GM18507 (cell line): Measurements from ENCODE around the gene EVI5.

Source experiments
- DNase-seq: peaks from one replicate; pipeline ENCODE4 v3.0.0; 2011; ENCODE audit warnings: low read depth; ENCODE audit not compliant: insufficient read length; ENCODE audit errors: extremely low spot score
- FAIRE-seq: peaks from 2 replicates; lab custom pipeline; 2011; peaks lifted over from hg19 to GRCh38; lab: Jason Lieb, UNC

Gene EVI5

DNA sequence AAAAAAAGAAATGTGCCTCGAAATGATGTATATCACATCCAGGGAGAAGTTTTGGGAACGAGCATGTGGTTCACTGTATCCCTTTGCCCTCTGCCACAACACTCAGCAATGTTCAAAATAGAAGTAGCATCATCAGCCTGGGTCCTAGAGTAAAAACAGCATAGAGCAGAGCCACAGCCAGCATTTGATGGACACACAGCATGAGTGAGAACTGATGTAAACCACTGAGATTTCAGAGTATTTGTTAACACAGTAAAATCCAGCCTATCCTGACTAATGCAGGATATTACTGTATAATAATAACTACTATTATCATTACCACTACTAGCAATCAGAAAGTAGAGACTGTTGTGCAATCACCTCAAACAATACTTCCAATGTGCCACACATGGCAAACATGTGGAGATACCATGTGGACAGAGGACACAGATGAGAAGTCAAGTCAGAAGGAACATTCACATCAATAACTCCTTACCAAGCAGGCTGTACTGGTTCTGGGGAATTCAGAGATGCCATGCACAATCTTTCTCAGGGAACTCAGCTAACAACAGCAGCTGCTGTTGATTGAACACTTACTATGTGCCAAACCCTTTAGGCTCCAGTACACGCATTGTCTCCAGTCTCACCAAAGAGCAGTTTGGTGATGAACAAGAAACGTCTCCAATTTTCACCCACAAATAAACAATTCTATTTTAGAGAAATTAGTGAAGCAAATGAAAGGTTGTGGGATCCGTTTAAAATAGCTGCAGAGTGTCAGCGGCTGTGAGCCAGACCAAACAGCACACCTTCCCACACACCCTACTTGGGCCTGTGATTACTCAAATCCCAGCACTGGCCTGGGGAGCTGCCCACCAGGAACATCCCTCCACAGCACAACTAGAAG is 281.6 kb downstream of the EVI5 start:
- DNase-seq, result no peak
- FAIRE-seq, result peak; percentile 39

DNA sequence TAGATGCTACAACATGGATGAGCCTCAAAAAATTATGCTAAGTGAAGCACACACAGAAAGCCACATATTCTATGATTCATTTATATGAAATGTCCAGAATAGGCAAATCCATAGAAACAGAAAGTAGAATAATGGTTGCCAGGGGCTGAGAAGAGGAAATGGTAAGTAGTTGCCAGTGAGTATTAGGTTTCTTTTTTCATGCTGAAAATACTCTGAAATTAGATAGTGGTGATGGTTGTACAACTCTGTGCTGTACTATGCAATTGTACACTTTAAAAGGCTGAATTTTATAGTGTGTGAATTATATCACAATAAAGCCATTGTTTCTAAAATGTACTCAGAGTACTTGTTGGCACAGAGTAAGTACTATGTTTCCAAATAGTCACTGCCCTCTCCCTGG is 282.7 kb downstream of the EVI5 start:
- DNase-seq (no peak), FAIRE-seq (peak; percentile 76)

DNA sequence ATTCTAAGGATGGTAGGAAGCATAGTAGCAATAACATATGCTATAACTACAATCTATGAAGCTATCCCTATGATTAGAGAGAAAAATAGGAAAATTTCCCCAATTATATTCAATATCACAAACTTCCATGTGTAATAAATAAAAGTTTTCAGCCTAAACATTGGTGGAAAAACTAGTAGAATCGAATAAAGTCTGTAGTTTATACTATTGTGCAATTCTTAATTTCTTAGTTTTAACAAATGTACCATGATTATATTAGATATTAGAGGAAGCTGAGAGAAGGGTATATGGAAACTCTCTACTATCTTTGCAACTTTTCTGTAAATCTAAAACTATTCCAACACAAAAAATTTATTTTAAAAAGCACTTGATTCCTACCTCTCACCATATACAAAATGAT is 284.4 kb downstream of the EVI5 start:
- DNase-seq (no peak), FAIRE-seq (no peak)

DNA sequence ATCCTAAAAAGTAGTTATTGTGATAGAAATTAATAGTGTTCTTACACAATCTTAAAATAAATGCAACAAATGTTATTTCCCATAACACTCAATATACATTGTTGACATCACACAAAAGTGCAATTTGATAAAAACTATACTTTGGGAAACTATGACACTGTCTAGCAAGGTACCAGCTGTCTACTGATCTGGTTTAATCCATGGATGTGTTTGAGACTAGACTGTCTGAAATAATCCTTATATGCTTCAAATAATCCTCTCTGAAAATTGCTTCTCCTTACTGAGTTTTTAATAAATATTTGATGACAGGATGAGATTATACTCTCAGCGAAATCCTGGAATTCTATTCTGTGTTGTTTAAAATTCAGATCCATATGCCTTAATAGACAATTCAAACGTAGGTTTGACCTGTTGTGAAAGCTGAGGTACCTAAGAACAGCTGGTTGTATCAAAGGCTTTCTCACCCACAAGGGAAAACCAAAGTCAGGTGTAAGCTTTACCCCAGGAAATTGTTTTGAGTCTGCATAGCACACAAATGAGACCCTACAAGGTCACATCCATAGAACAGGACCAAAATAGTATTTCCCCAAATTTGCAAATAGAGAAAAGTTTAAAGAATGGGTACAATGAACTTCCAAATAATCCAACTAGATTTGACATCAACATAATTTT is 289.4 kb downstream of the EVI5 start:
- DNase-seq (no peak), FAIRE-seq (no peak)

DNA sequence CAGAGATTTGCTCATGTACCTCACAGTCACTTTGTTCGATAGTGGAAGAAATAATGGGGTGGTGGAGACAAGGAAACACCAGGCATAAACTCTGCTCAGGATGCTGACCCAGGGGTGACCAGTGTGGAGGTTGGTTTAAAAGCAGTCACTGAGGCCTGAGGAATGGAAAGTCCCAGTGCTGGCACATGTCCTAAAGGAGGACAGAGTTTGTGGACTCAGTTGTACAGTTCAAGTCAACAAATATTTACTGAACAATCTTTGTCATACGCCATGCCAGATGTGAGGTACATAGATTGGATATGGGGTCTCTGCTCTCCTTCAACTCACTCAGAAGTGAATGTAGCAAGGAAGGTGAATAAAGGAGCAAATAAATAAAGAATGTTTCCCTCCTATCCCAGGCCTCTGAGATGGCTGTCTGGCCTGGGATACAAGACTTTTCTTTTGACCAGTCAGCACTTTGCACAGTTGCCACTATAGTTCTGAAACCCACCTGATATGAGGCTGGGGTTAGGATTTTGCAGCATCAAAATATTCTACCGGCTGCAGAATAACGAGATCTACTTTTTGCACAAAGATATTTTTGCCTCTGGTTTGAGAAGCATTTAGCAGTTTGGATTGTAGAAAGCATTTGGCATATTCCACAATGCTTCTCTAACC is 290.3 kb downstream of the EVI5 start:
- DNase-seq (no peak), FAIRE-seq (no peak)

DNA sequence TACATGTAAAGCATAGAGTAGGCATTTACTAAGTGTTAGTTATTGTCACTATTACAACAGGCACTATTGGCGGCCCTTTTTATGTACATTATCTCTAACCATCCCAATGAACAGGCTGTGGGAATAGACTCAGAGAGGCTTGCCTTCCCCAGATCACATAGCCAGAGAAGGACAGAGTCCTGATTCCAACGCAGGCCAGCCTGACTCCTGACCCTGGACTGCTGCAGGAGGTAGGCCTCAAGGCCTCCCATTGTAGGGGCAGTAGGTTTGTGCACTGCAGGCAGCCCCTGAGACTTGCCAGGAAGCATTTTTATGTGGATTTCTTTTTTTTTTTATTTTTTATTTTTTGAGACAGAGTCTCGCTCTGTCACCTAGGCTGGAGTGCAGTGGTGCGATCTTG is 291.8 kb downstream of the EVI5 start:
- FAIRE-seq (no peak), DNase-seq (no peak)

DNA sequence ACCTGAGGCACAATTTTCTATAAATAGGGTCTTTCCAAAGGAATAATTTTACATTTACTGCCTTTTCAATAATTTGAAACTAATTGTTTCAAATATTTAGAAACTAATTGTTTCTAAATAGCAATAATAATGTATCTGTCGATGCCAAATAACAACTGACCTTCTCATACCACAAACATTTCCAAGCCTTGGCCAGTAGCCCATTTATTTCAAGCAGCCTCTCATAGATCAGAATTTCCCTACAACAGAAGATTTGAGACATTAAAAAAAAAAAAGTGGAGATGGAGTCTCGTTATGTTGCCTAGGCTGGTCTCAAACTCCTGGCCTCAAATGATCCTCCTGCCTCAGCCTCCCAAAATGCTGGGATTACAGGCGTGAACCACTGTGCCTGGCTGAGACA is 296.1 kb downstream of the EVI5 start:
- no peak for FAIRE-seq
- no peak for DNase-seq

DNA sequence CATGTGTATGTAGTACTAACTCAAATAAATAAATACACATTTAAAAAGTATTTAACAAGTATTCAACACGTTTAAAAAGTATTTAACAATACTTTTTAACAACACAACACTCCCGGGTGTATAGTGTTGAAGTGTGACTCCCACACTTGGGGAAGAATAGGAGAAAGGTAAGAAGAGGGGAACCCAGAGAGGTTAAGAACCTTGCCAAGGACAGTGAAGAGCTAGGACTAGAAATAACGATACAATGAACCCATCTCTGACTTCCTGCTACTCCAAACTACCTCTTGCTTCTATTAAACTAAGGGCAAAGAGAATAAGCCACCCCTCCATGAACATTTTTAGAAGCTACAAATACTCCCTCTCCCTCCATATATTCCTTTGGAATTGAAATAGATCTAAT is 296.5 kb downstream of the EVI5 start:
- DNase-seq (no peak), FAIRE-seq (no peak)

DNA sequence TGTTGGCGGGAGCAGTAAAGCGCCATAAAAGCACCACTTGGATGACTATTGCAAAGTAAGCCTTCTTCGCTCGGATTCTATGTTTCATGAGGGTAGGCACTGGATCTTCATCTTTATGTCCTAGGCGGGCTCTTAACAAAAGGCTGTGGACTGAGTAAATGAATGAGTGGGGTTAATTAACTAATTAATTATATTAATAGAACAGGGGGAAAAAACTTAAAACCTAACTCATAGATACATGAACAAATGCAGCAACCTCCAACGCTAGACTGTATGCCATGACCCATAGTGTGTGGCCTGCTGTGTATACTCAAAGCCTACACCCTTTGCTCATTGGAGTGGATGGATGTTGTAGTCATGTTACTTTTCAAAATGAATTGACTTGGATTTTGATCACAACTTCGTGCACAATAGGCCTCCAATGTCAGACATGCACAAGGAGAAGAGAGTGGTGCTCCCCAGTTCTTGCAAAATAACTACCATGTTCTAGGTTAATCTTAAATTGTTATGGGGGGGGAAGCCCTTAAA is 297.8 kb downstream of the EVI5 start:
- DNase-seq (no peak), FAIRE-seq (peak; percentile 56)

DNA sequence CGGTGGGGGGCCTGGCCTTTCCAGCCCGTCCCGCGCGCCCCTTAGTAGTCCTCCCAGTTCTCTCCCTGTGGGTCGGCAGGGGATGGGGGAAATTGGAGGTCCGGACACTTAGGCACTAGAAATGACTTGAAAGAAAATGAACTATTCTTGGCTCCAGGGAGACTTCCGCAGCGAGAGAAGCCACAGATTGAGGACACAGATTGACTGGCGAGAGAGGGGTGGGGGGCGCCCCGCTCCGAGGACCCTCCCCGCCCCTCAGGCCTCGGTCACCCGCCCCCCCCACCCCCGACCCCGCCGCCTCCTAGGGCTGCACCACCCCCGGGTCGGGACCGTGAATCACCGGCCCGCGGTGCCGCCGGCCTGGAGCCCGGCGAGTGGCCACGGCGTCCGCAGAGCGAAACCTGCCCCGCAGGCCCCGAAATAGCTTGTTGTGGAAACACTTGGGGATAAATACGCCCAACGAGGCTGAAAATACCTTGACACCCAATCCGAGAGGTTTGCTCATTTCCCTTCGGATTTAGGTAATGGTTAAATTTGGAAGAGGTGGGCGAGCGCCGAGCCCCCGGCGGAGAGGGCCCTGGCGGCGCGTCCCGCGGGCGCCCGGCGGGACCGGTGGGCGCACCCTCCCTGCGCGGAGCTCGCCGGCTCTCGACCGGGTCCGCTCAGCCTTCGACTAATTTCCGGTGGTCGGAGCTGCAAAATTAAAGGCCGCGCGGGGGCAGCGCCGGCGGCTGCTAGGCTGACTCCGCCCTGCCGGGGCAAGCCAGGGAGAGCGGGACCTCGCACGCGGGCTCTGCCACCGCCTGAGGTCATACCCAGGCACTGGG is 298.4 kb downstream of the EVI5 start, which contains the start of gene GFI1:
GFI1 (minus strand) TSS at position 675 of the 827 bp plus-strand sequence. CDS start 3,438 bp downstream, outside the sequence.
- DNase-seq (no peak), FAIRE-seq (peak; percentile 83)

DNA sequence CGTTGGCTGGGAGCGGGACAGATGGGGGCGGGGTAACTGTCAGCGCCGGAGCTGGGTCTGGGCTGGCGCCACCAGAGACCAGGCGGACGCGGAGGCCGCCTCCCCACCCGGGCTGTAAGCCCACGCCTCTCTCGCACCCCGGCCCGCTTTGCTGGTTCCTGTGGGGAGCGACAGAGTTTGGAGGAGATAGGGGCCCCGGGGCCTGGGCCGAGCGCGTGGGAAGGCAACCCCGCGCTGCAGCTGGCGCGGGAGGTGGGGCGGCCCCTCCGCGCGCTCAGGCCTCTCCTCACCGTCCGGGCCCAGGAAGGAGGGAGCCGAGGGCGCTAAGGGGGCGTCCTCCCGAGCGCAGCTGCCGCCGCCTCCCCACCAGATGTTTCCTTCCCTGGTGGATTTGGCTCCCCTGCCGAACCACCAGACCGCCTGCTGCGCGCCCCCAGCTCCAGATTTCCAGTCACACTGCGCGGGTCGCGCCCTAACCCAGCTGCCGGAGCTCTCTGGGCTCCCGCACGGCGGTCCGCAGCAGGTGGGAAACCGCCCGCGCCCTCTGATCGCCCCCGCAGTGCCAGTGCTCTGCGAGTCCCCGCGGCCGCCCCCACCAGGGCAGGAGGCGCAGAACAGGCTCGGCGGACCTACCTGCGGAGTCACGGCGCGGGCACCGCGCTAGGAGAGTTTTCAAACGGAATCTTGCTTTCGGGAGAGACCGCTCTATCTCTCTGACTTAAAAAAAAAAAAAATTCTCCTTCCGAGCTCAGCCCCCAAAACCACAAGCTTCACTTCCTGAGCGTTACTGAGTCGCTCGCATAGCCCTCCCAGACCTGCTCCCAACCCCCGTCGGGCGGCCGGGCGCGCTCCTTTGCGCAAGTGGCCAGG is 299.3 kb downstream of the EVI5 start:
- DNase-seq (peak; percentile 51), FAIRE-seq (peak; percentile 84)

DNA sequence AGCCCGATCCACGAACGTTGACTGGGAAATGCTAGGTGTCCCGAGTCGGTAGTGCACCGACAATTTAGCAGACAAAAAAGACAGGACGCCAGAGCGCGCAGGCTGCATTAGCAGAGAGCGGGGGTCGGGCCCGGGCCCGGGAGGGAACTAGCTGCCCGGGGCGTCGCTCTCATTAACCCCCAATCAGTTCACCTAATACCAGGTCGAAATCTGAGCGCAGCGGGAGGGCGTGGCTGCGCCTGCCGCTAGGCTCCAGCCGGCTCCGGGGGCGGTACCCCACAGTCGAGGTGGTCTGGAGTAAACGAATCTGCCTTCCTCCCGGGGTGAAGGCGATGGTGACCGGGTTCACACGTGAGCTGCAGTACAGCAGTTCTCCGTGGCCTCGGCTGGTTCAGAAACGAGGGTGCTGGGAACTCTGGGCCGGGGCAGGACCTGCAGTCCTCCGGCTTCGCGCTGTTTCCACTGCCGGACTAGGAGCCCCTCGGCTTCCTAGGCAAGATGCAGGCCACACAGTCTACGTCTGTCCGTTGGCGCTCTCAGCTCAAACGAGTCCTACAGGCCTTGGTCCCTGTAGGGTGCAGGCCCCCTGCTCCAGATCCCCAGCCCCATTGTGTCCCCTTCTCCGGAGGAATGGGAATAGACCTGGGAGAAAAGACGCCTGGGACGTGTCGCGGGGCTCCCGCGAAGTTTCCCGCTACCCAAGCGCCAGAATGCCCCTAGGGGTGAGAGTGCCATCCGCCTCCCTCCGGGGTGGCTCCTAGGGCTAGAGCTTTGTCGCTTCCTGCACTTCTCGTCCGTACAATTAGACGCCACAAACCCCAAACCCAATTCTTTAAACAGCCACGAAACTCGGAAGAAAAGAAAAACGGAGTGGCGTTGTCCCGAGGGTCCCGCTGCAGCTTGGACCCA is 300.2 kb downstream of the EVI5 start:
- no peak for DNase-seq
- peak; percentile 83 for FAIRE-seq

DNA sequence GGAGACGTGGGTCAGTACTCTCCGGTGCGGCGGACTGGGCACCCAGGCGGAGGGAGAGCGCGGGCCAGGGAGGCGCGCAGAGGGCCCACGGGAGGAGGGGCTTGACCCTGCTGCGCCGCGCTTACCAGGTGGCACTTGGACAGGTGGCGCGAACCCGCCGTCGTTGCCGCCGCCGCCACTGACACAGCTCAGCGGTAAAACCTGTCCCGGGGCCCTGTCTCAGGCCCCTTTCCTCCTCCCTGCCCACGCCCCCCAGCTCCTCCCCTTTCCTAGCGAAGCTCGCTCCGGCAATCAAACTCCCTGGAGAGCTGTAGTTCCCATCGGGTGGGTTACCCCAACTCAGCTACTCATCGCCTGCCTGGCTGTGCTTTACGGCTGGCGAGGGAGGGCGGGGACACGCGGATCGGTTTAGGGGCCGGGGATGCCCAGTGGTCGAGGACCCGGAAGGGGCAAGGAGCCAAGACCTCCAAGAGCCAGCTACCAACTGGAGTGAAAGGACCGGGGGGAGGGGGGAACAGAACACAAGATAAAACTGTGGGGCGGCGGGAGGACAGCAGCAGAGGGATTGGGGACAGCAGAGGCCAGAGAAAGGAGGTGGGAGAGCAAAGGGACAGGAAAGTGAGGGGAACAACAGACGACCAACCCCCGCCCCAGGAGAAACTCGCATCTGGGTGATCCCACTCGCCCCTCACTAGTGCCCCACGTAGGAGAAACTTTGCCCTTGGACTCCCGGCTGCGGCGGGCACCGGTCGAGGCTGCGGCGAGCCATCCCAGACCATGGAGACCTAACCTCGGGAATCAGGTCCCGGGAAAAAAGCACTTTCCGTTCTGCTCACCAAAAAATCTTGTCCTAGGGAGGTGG is 301.1 kb downstream of the EVI5 start:
- FAIRE-seq, result peak; percentile 75
- DNase-seq, result no peak

DNA sequence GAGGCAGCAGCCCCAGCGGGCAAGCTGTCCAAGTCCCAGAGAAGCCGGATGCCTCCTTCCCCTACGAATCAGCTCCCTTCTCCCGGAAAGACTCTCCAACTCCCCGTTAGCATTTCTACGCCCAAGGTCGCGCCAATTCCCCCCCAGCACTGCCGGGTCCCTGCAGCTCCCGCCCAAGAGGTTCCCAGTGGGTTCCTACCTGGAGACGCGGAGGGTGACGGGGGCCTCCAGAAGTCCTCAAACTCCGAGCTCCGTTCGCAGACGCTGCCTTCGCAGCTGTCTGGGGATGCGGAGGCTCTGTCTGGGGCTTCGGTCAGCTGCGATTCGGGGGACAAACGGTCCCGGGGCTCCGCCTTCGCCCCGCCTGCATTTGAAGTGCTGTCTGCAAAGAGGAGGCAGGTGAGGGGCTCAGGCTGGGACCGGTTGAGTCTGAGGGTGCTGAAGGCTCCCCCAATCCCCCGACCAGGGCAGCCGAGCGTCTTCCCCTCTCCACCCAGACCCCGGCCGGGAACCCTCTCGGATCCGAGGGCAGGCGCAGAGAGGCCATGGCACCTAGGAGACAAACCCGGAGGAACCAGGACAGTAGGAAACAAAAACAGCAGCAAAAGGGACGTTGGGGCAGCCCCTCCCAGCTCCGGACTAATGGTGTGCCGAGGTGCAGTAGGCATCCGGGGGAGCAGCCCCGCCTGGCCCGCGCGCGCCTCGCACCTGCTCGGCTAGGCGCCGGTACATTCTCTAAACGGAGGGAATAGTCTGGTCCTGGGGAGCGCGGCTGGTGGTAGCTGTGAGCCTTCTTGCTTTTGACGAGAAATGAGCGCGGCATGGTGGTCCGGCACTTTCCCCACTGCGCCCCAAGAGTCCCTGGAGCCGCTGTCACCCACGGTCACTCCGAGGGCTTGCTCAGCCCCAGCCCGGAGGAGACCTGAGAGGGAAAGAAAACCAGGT is 302.0 kb downstream of the EVI5 start:
- FAIRE-seq (no peak), DNase-seq (no peak)

DNA sequence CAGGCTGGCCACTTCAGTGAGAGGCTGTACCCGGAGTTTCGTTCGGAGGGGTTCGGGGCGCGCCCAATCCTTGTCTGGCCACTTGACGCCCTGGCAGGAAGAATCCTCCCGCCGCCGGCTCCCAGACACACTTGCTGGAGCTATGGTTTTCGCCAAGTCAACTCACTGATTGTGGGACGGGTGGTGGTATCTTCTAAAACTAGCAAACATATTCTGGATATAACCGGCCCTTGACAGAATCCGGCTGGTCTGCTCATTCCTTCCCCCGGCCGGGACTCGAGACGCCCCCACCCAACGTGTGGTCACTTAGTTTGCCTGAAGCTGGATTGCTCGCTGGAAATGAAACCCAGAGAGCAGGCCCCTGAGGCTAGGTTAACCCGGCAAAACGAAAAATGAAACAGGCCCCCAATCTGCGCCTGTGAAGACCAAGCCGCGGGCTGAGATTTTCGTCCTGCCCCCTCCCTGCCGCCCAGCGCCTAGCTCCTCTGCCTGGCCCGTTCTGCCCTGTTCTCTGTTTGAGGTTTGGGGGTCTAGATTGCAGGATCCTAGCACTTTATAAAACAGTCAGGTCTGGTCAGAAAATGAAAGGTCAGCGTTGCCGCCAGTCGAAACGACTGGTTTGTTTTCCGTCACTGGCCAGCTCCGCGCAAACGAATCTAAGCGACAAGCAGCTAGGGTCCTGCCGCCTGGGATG is 302.8 kb downstream of the EVI5 start:
- peak; percentile 52 for FAIRE-seq
- DNase-seq, result no peak
